H9 (cell line): Measurements from ENCODE around the gene UGT2B11. TPM values are rescaled to one million over a fixed set of nuclear protein-coding genes. Genes with fewer than 3 reads are reported as not detected.
"Not testable (repeated sequence)": the region's sequence is repeated elsewhere in the genome, so short reads cannot be mapped to it uniquely, and the experiment has no call there.

ENCODE experiments used
- DNase-seq: peaks from one replicate; pipeline ENCODE4 v3.0.0-alpha.2; 2017
- H2AFZ ChIP-seq: one replicate; pipeline ENCODE4 v1.6.1; 2013; ENCODE audit warnings: mild to moderate bottlenecking, low read length, control low read depth, moderate library complexity
- H2AK5ac ChIP-seq: 2 replicates; pipeline ENCODE4 v1.6.1; 2013; ENCODE audit warnings: low read length, control low read depth, mixed read lengths; ENCODE audit not compliant: insufficient read length
- H2BK120ac ChIP-seq: one replicate; pipeline ENCODE4 v1.6.1; 2013; ENCODE audit warnings: low read depth, mild to moderate bottlenecking, low read length, control low read depth, inconsistent platforms; ENCODE audit not compliant: poor library complexity, severe bottlenecking
- H2BK12ac ChIP-seq: 2 replicates; pipeline ENCODE4 v1.6.1; 2013; ENCODE audit warnings: low read length, control low read depth, mixed read lengths, low read depth; ENCODE audit not compliant: insufficient read length
- H2BK15ac ChIP-seq: 2 replicates; pipeline ENCODE4 v1.6.1; 2013; ENCODE audit warnings: low read depth, low read length, control low read depth
- H2BK20ac ChIP-seq: one replicate; pipeline ENCODE4 v1.6.1; 2013; ENCODE audit warnings: low read depth, mild to moderate bottlenecking, low read length, control low read depth, inconsistent platforms; ENCODE audit not compliant: poor library complexity, severe bottlenecking
- H2BK5ac ChIP-seq: 2 replicates; pipeline ENCODE4 v1.6.1; 2013; ENCODE audit warnings: low read length, control low read depth, mixed read lengths; ENCODE audit not compliant: insufficient read length
- H3K14ac ChIP-seq: 2 replicates; pipeline ENCODE4 v1.6.1; 2013; ENCODE audit warnings: low read length, control low read depth; ENCODE audit not compliant: insufficient read depth
- H3K18ac ChIP-seq: 2 replicates; pipeline ENCODE4 v1.6.1; 2013; ENCODE audit warnings: low read depth, mild to moderate bottlenecking, mixed read lengths, low read length, control low read depth; ENCODE audit not compliant: insufficient read length
- H3K23ac ChIP-seq: 2 replicates; pipeline ENCODE4 v1.6.1; 2013; ENCODE audit warnings: low read length, control low read depth, mixed read lengths, low read depth; ENCODE audit not compliant: insufficient read length
- H3K23me2 ChIP-seq: 2 replicates; pipeline ENCODE4 v1.6.1; 2013; ENCODE audit warnings: low read depth, mild to moderate bottlenecking, mixed read lengths, low read length, control low read depth; ENCODE audit not compliant: insufficient read length, poor library complexity, severe bottlenecking
- H3K27ac ChIP-seq: 2 replicates; pipeline ENCODE4 v1.5.1; 2013; ENCODE audit warnings: low read length, control low read depth, mixed read lengths, low read depth; ENCODE audit not compliant: insufficient read length
- H3K27me3 ChIP-seq: 2 replicates; pipeline ENCODE4 v1.6.1; 2013; ENCODE audit warnings: low read length, control low read depth, inconsistent platforms; ENCODE audit not compliant: insufficient read depth
- H3K4ac ChIP-seq: 2 replicates; pipeline ENCODE4 v1.6.1; 2013; ENCODE audit warnings: low read depth, mild to moderate bottlenecking, control low read depth, inconsistent platforms, low read length, moderate library complexity
- H3K4me1 ChIP-seq: 2 replicates; pipeline ENCODE4 v1.6.1; 2013; ENCODE audit warnings: low read length, control low read depth, inconsistent platforms; ENCODE audit not compliant: insufficient read depth
- H3K4me2 ChIP-seq: 2 replicates; pipeline ENCODE4 v1.6.1; 2013; ENCODE audit warnings: low read length, control low read depth, mixed read lengths; ENCODE audit not compliant: insufficient read length, insufficient read depth
- H3K56ac ChIP-seq: 2 replicates; pipeline ENCODE4 v1.6.1; 2013; ENCODE audit warnings: low read depth, mild to moderate bottlenecking, mixed read lengths, low read length, control low read depth; ENCODE audit not compliant: insufficient read length
- H3K79me1 ChIP-seq: 2 replicates; pipeline ENCODE4 v1.6.1; 2013; ENCODE audit warnings: low read depth, mild to moderate bottlenecking, moderate library complexity, low read length, control low read depth, inconsistent platforms; ENCODE audit not compliant: insufficient read depth, poor library complexity, severe bottlenecking
- H3K79me2 ChIP-seq: 2 replicates; pipeline ENCODE4 v1.6.1; 2013; ENCODE audit warnings: low read length, control low read depth, inconsistent platforms; ENCODE audit not compliant: insufficient read depth
- H3K9ac ChIP-seq: 2 replicates; pipeline ENCODE4 v1.6.1; 2013; ENCODE audit warnings: low read length, control low read depth, mixed read lengths; ENCODE audit not compliant: insufficient read length; ENCODE audit errors: extremely low read depth
- H3K9me3 ChIP-seq: one replicate; pipeline ENCODE4 v1.6.1; 2013; ENCODE audit warnings: low read depth, low read length, inconsistent platforms; ENCODE audit not compliant: control insufficient read depth
- H3T11ph ChIP-seq: one replicate; pipeline ENCODE4 v1.6.1; 2013; ENCODE audit warnings: mild to moderate bottlenecking, low read length, control low read depth, inconsistent platforms
- H4K20me1 ChIP-seq: one replicate; pipeline ENCODE4 v1.6.1; 2013; ENCODE audit not compliant: control insufficient read depth, insufficient read length, insufficient read depth
- H4K5ac ChIP-seq: 2 replicates; pipeline ENCODE4 v1.6.1; 2013; ENCODE audit warnings: low read depth, mild to moderate bottlenecking, mixed read lengths, low read length, control low read depth; ENCODE audit not compliant: insufficient read length
- H4K8ac ChIP-seq: replicated peaks from 2 replicates; pipeline ENCODE4 v1.6.1; 2013; ENCODE audit warnings: low read length, control low read depth, mixed read lengths, low read depth; ENCODE audit not compliant: insufficient read length
- H4K91ac ChIP-seq: 2 replicates; pipeline ENCODE4 v1.6.1; 2013; ENCODE audit warnings: low read depth, mild to moderate bottlenecking, moderate library complexity, mixed read lengths, low read length, control low read depth; ENCODE audit not compliant: insufficient read length
- H3K27ac Mint-ChIP-seq, 3 experiments: 2 replicates in 2 of 3; 3 replicates in 1 of 3; pipeline ENCODE4 v1.8.0; 2020 to 2021; ENCODE audit warnings: mixed read lengths in 3 of 3, mild to moderate bottlenecking in 1 of 3, moderate library complexity in 1 of 3
- H3K27me3 Mint-ChIP-seq: 2 replicates; pipeline ENCODE4 v1.8.0; 2021; ENCODE audit warnings: low read depth, mild to moderate bottlenecking, moderate library complexity, mixed read lengths
- H3K36me3 Mint-ChIP-seq, 3 experiments: 2 replicates in 2 of 3; 3 replicates in 1 of 3; pipeline ENCODE4 v1.8.0; 2020 to 2021; ENCODE audit warnings: low read depth in 3 of 3, mixed read lengths in 3 of 3; ENCODE audit not compliant: insufficient read depth in 1 of 3
- H3K4me1 Mint-ChIP-seq, 2 experiments: 2 replicates each; pipeline ENCODE4 v1.8.0; 2020; ENCODE audit warnings: mixed read lengths in 2 of 2
- H3K4me3 Mint-ChIP-seq, 2 experiments: 2 replicates in 1 of 2; 3 replicates in 1 of 2; pipeline ENCODE4 v1.8.0; 2020 to 2021; ENCODE audit warnings: mild to moderate bottlenecking in 2 of 2, mixed read lengths in 2 of 2, moderate library complexity in 1 of 2
- H3K9me3 Mint-ChIP-seq, 2 experiments: 2 replicates in 1 of 2; 3 replicates in 1 of 2; pipeline ENCODE4 v1.8.0; 2020; ENCODE audit warnings: mild to moderate bottlenecking in 2 of 2, mixed read lengths in 2 of 2, moderate library complexity in 1 of 2
- WGBS: extraction: QIAGEN DNeasy Blood & Tissue Kit; methylation state at CpG from one replicate; pipeline ENCODE4 v1.1.7; 2013; ENCODE audit warnings: missing lambda C conversion rate, low lambda C conversion rate, mixed read lengths; ENCODE audit not compliant: insufficient read length; ENCODE audit errors: extremely low coverage; 5-methylcytosine and 5-hydroxymethylcytosine counted together
- total RNA-seq: library from RNA; stranded (reverse); gene quantifications from 2 replicates; pipeline ENCODE4 v1.2.1, GENCODE V29; 2021
- TF ChIP-seq, protein P1 (sequence below): fragments of 200-600 bp; sonication (generic); conservative IDR thresholded peaks from 3 replicates; pipeline ENCODE4 v1.8.0; 2021; ENCODE audit warnings: antibody characterized with exemption, mild to moderate bottlenecking

UGT2B11 gene
- total RNA-seq, 1 experiment from 2014 or later, result not detected

DNA sequence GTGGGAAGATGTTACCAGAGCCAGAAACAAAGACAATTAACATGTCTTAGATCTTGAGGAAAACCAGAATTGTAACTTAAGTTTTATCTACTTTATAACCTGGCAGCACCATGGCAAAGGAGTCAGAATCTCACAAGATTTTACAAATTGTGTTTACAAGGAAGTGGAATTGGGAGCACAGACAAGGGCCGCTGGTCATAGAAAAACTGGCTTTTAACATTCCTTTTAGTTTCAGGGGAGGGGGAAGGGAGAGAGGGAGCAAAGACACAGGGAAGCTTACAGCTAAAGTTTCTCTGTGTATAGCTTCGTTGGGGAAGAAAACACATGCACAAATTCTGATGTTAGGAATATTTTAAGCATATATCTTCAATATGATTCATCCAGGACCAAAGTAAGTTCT is 10.3 kb upstream of the UGT2B11 start:
- Histone ChIP-seq H3K27me3 (no peaks in the 10 kb centered on the region), H3K4me1 (no peaks in the 10 kb centered on the region), H4K5ac (no peak overlapping the region), H2BK20ac (no peak overlapping the region), H3K79me2 (no peaks in the 10 kb centered on the region), H3K23me2 (no peaks in the 10 kb centered on the region), H4K8ac (no peak overlapping the region), H3K9me3 (no peaks in the 10 kb centered on the region), H3T11ph (no peak overlapping the region), H3K14ac (no peak overlapping the region), H4K91ac (no peak overlapping the region), H3K4ac (no peak overlapping the region), H2AK5ac (no peak overlapping the region), H3K18ac (no peak overlapping the region), H2BK5ac (no peak overlapping the region), H4K20me1 (no peaks in the 10 kb centered on the region), H3K23ac (no peak overlapping the region), H3K4me2 (no peak overlapping the region), H3K27ac (no peak overlapping the region), H2BK120ac (no peak overlapping the region), H2AFZ (no peak overlapping the region), H2BK12ac (no peak overlapping the region), H3K79me1 (no peaks in the 10 kb centered on the region), H3K9ac (no peak overlapping the region), H3K56ac (no peak overlapping the region), H2BK15ac (no peak overlapping the region)
- Mint-ChIP-seq H3K9me3 (no peaks in the 10 kb centered on the region), H3K27ac (peak overlapping the region in 1 of 3 experiments; percentile 20; a peak in 1 of 7 replicates), H3K36me3 (no peaks in the 10 kb centered on the region), H3K4me3 (no peak overlapping the region), H3K27me3 (no peaks in the 10 kb centered on the region), H3K4me1 (peaks cover 9 to 11% of the 10 kb centered on the region in 2 experiments)
- WGBS, result no CpG with 5 or more reads among the region's 2 CpGs
- TF ChIP-seq, protein P1, sequence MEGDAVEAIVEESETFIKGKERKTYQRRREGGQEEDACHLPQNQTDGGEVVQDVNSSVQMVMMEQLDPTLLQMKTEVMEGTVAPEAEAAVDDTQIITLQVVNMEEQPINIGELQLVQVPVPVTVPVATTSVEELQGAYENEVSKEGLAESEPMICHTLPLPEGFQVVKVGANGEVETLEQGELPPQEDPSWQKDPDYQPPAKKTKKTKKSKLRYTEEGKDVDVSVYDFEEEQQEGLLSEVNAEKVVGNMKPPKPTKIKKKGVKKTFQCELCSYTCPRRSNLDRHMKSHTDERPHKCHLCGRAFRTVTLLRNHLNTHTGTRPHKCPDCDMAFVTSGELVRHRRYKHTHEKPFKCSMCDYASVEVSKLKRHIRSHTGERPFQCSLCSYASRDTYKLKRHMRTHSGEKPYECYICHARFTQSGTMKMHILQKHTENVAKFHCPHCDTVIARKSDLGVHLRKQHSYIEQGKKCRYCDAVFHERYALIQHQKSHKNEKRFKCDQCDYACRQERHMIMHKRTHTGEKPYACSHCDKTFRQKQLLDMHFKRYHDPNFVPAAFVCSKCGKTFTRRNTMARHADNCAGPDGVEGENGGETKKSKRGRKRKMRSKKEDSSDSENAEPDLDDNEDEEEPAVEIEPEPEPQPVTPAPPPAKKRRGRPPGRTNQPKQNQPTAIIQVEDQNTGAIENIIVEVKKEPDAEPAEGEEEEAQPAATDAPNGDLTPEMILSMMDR, result no peak
- no peak for DNase-seq

GRCh38 chr4:69223277-69223676 is 8.7 kb upstream of the UGT2B11 start:
- no CpG with 5 or more reads among the region's 6 CpGs for WGBS
- H3K4me2 ChIP-seq, result not testable (repeated sequence)

More at GRCh38 chr4:69223277-69223676, 8.7 kb upstream of the UGT2B11 start:
- not testable (repeated sequence) for H4K5ac ChIP-seq, H3K9ac ChIP-seq, H3T11ph ChIP-seq, H3K9me3 Mint-ChIP-seq, H3K79me2 ChIP-seq, H3K36me3 Mint-ChIP-seq, H4K8ac ChIP-seq, H3K23ac ChIP-seq, H3K27me3 ChIP-seq, H3K18ac ChIP-seq, H2BK12ac ChIP-seq, H3K79me1 ChIP-seq, H2AFZ ChIP-seq, H4K20me1 ChIP-seq, H3K4ac ChIP-seq, H4K91ac ChIP-seq, H2BK15ac ChIP-seq, H3K4me1 ChIP-seq, H3K23me2 ChIP-seq, H3K27me3 Mint-ChIP-seq, H3K4me3 Mint-ChIP-seq, H3K14ac ChIP-seq, H2BK5ac ChIP-seq, H2BK120ac ChIP-seq, H3K56ac ChIP-seq, H2AK5ac ChIP-seq, H3K27ac ChIP-seq, H3K9me3 ChIP-seq, H3K27ac Mint-ChIP-seq, DNase-seq, H2BK20ac ChIP-seq
- H3K4me1 Mint-ChIP-seq, result peaks cover 9 to 11% of the 10 kb centered on the region in 2 experiments
